ENCODE measurements around the gene RAP1A. TPM values are rescaled to one million over a fixed set of nuclear protein-coding genes. Genes with fewer than 3 reads are reported as not detected.
"Not testable (repeated sequence)": the region's sequence is repeated elsewhere in the genome, so short reads cannot be mapped to it uniquely, and the experiment has no call there.

Gene RAP1A
- total RNA-seq, 1 experiment from 2014 or later, result 33.2 TPM

- CTCF ChIA-PET, result no interaction called here
- Mint-ChIP-seq H3K27ac (ENCODE audit: unreplicated experiment) (no peak overlapping the region), H3K27me3 (ENCODE audit: unreplicated experiment) (peaks cover 57% of the 10 kb centered on the region), H3K36me3 (ENCODE audit: insufficient read depth, unreplicated experiment) (peaks cover 27% of the 10 kb centered on the region), H3K9me3 (ENCODE audit: low read depth, unreplicated experiment) (no peaks in the 10 kb centered on the region), H3K4me3 (ENCODE audit: low read depth, unreplicated experiment) (peak overlapping the region; percentile 86), H3K4me1 (ENCODE audit: low read depth, unreplicated experiment) (peaks cover 24% of the 10 kb centered on the region)
- intact Hi-C loops (cut with micrococcal nuclease; ENCODE audit: unreplicated experiment), result no loop called here
- peak; percentile 34 for DNase-seq
- no TSS peak for BruUV-seq (replicated peaks)
- TF ChIP-seq CTCF (IDR thresholded peaks at IDR 0.05; ENCODE audit: unreplicated experiment), result no peak
Observed at GRCh38 chr1:111739925-111740765, 120.6 kb downstream of the RAP1A start.

GRCh38 chr1:111742292-111742691 lies 122.7 kb downstream of the RAP1A start:
- intact Hi-C loops (cut with micrococcal nuclease; ENCODE audit: unreplicated experiment); BruUV-seq (replicated peaks); DNase-seq; H3K27ac Mint-ChIP-seq (ENCODE audit: unreplicated experiment); H3K4me3 Mint-ChIP-seq (ENCODE audit: low read depth, unreplicated experiment); H3K9me3 Mint-ChIP-seq (ENCODE audit: low read depth, unreplicated experiment); CTCF ChIA-PET: not testable (repeated sequence)
- peaks cover 66% of the 10 kb centered on the region for H3K27me3 Mint-ChIP-seq (ENCODE audit: unreplicated experiment)
- H3K4me1 Mint-ChIP-seq (ENCODE audit: low read depth, unreplicated experiment), result peaks cover 24% of the 10 kb centered on the region
- H3K36me3 Mint-ChIP-seq (ENCODE audit: insufficient read depth, unreplicated experiment), result peaks cover 27% of the 10 kb centered on the region

- intact Hi-C loops (cut with micrococcal nuclease; ENCODE audit: unreplicated experiment), result no loop called here
- Mint-ChIP-seq H3K27me3 (ENCODE audit: unreplicated experiment) (peaks cover 66% of the 10 kb centered on the region), H3K4me1 (ENCODE audit: low read depth, unreplicated experiment) (peaks cover 18% of the 10 kb centered on the region), H3K27ac (ENCODE audit: unreplicated experiment) (no peak overlapping the region), H3K36me3 (ENCODE audit: insufficient read depth, unreplicated experiment) (peaks cover 20% of the 10 kb centered on the region), H3K9me3 (ENCODE audit: low read depth, unreplicated experiment) (no peaks in the 10 kb centered on the region), H3K4me3 (ENCODE audit: low read depth, unreplicated experiment) (no peak overlapping the region)
- BruUV-seq (replicated peaks), result no TSS peak
- CTCF ChIA-PET, result no interaction called here
- DNase-seq, result no peak
- TF ChIP-seq CTCF (IDR thresholded peaks at IDR 0.05; ENCODE audit: unreplicated experiment), result no peak
Observed at GRCh38 chr1:111742938-111743549, 123.5 kb downstream of the RAP1A start.

GRCh38 chr1:111743679-111744101 lies 124.1 kb downstream of the RAP1A start:
- peaks cover 12% of the 10 kb centered on the region for H3K4me1 Mint-ChIP-seq (ENCODE audit: low read depth, unreplicated experiment)
- no peak for DNase-seq
- H3K4me3 Mint-ChIP-seq (ENCODE audit: low read depth, unreplicated experiment), result no peak overlapping the region
- intact Hi-C loops (cut with micrococcal nuclease; ENCODE audit: unreplicated experiment), result no loop called here
- no peaks in the 10 kb centered on the region for H3K9me3 Mint-ChIP-seq (ENCODE audit: low read depth, unreplicated experiment)
- no TSS peak for BruUV-seq (replicated peaks)
- peaks cover 66% of the 10 kb centered on the region for H3K27me3 Mint-ChIP-seq (ENCODE audit: unreplicated experiment)
- H3K36me3 Mint-ChIP-seq (ENCODE audit: insufficient read depth, unreplicated experiment), result peaks cover 13% of the 10 kb centered on the region
- no peak overlapping the region for H3K27ac Mint-ChIP-seq (ENCODE audit: unreplicated experiment)
- CTCF ChIA-PET, result no interaction called here
- TF ChIP-seq CTCF (IDR thresholded peaks at IDR 0.05; ENCODE audit: unreplicated experiment), result no peak
